GM19351 (cell line): ENCODE measurements around the gene GET4.
"Not testable (repeated sequence)": the region's sequence is repeated elsewhere in the genome, so short reads cannot be mapped to it uniquely, and the experiment has no call there.

Experiments used
- ATAC-seq: cut with Tn5 transposase; IDR thresholded peaks from one replicate; pipeline ENCODE4 v1.9.1; 2021; ENCODE audit warnings: mild to moderate bottlenecking, moderate library complexity; ENCODE audit not compliant: unreplicated experiment

The GET4 gene

GRCh38 chr7:845091-845490 is 31.3 kb upstream of the GET4 start:
- ATAC-seq = no peak

DNA sequence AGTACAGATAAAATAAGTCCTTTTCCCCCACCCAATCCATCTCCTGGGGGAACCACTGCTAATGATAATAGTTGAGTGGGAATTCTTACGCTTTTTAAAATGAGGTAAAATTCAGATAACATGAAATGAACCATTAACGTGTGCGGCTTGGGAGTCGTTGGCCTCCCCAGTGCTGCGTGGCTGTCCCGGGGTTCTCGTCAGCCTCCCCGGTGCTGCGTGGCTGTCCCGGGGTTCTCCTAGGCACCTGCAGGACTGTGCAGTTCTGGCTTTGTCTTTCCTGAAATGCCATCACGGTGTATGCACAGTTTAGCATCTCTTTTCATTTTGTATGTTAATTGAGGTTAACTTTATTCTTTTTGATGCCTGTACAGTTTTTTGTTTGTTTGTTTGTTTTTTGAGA is 30.6 kb upstream of the GET4 start:
- no peak for ATAC-seq

DNA sequence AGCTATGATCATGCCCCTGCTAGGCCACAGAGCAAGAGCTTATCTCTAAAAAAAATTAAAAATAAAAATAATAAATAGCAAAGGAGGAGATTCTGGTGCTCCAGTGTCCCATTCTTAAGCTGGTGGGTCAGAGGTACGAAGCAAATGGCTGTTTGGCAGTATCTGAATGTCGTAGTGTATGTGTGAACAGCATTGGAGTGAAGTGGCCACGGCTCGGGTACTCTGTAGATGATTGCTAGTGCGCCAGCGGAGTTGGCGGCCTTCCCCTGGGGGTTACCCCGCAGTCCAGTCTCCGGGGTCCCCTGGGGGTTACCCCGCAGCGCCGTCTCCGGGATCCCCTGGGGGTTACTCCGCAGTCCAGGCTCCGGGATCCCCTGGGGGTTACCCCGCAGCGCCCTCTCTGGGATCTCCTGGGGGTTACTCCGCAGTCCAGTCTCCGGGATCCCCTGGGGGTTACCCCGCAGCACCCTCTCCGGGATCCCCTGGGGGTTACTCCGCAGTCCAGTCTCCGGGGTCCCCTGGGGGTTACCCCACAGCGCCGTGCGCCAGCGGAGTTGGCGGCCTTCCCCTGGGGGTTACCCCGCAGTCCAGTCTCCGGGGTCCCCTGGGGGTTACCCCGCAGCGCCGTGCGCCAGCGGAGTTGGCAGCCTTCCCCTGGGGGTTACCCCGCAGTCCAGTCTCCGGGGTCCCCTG is 29.2 kb upstream of the GET4 start:
- ATAC-seq = not testable (repeated sequence)

DNA sequence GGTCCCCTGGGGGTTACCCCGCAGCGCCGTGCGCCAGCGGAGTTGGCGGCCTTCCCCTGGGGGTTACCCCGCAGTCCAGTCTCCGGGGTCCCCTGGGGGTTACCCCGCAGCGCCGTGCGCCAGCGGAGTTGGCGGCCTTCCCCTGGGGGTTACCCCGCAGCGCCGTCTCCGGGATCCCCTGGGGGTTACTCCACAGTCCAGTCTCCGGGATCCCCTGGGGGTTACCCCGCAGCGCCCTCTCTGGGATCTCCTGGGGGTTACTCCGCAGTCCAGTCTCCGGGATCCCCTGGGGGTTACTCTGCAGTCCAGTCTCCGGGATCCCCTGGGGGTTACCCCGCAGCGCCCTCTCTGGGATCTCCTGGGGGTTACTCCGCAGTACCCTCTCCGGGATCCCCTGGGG is 28.6 kb upstream of the GET4 start:
- ATAC-seq = not testable (repeated sequence)

GRCh38 chr7:849145-849544 is 27.2 kb upstream of the GET4 start:
- no peak for ATAC-seq

DNA sequence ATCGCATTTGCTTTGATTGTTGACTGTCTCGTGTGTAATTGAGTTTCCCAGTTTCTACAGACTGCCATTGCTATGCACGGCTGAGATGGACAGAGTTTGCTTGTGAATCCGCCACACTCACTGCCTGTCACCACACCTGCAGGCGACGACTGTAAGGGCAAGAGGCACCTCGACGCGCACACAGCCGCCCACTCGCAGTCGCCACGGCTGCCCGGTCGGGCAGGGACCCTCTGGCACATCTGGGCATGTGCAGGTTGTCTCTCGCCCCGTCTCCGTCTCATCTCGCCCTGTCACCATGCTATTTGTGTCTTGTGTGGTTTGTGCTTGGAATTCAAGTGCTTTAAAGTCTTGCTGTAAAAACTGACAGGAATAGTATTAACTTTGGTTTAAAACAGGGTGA is 26.6 kb upstream of the GET4 start:
- no peak for ATAC-seq

DNA sequence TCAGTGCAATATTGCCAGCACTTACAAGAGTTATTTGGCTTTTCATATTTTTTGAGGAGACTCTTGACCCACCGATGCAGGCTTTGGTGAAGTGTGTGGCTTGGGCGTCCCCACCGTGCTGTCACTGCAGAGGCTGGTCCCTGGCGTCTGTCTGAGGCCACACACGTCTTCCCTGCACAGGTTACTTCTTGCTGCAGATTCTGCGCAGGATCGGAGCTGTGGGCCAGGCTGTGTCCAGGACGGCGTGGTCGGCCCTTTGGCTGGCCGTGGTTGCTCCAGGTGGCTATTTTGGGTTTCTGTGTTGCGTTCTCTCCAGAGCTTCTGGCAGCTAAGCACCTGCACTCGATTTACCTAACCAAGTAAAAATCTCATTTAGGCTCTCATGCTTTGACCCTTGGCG is 25.1 kb upstream of the GET4 start:
- ATAC-seq = no peak

GRCh38 chr7:853366-854117 is 22.8 kb upstream of the GET4 start:
- no peak for ATAC-seq

GRCh38 chr7:854118-854775 is 22.1 kb upstream of the GET4 start:
- no peak for ATAC-seq

DNA sequence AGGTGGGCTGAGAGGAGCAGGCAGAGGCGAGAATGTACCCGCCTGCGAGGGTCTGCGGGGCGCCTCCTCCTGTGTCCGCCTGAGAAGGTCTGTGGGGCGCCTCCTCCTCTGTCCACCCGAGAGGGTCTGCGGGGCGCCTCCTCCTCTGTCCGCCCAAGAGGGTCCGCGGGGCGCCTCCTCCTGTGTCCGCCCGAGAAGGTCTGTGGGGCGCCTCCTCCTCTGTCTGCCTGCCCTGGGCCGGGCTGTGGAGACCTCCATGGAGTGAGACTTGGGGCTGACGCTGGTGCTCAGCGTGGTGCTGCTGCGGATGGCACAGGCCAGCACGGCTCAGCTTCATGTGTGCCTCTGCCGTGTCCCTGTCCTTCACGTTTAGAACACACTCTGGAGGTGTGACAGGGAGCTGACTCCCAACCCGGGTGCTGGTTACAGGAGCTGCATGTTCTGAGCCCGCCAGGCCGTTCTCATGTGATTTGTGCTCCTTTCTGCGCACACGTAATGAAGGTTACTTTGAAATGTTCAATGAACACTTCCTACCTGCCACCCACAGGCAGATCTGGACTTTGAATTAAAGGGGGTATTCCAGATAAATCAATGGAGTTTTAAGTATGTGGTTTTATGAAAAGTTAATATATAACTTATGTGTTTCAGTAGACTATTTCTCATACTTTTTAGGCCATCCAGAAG is 20.5 kb upstream of the GET4 start:
- ATAC-seq = no peak

DNA sequence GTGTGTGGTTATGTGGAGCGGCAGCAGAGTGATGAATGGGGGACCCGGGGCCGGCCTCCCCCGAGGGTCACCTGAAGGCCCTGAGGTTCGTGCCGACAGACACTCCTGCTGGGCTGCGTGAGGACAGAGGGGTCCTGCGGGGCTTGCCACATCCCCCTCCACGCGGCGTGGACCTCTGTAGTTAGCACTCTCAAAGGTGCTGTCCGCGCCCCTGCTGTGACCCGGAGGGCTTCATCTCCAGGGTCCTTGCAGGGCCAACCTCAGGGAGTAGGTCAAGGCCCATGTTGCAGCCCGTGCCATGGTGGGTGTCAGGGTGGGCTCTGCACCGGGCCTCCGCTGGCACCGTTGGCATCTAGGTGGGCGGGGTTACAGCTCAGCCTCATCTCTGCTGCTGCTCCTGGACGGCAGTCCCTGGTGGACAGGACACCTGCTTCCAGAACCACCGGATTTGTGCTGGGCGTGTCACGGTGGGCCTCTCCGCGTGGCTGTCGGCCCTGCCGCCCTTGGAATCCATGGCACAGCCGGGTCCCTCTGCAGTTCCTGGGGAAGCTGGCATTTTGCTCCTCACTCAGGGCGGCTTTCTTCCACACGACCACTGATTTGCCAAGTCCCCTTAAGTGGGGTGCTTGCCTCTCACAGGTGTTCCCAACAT is 19.8 kb upstream of the GET4 start:
- ATAC-seq = no peak

GRCh38 chr7:857661-858060 is 18.7 kb upstream of the GET4 start:
- no peak for ATAC-seq

GRCh38 chr7:859359-860030 is 16.9 kb upstream of the GET4 start:
- no peak for ATAC-seq

- ATAC-seq = no peak
Measured at GRCh38 chr7:860149-860548, 16.2 kb upstream of the GET4 start.

DNA sequence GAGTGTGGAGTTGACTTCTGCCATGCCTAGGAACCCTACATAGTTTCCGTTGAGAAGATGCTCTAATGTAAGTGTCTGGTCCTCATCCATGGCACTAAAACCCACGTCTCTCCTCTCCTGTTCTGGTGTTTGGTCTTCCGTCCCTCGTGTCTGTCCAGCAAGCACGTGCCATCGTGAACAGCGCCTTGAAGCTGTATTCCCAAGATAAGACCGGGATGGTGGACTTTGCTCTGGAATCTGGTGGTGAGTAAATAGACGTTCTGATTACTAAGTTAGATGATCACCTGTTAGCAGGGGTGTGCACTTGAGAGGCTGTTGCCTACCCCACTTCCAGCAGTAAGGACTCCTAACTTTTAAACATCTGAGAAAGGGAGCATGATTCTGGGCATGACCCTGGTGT is 15.1 kb upstream of the GET4 start:
- ATAC-seq = no peak

DNA sequence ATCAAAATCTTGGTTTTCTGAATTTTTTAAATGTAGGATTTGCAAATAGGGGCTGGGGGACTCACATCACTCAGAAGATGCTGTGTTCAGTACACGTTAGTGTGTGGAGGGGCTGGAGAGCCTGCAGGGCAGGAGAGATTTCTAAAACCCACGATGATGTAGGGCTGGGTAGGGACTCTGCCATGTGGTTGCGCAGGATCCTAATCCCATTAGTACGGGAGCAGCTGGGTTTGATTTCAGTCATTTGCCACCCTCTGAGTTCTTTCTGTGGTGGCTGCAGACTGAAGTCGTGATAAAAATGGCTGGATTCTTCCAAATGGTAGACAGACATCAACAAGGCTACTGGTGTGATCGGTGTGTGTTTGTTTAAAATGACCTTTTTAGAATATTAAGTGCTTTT is 14.2 kb upstream of the GET4 start:
- ATAC-seq = no peak

DNA sequence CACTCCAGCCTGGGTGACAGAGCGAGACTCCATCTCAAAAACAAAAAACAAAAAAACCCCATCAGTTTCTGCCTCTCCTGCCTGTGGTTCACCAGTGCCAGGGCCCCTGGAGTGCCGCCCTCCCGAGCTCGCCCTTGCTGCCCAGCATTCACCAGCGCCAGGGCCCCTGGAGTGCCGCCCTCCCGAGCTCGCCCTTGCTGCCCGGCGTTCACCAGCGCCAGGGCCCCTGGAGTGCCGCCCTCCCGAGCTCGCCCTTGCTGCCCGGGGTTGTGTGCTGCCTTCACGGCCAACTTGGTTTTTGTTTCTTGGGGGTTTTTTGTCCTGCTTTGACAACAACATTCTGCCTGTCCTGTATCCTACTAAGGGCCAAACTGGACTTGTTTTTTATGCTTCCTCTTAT is 13.2 kb upstream of the GET4 start:
- no peak for ATAC-seq

GRCh38 chr7:865921-866320 is 10.4 kb upstream of the GET4 start:
- ATAC-seq = no peak

- ATAC-seq = no peak
Measured at GRCh38 chr7:867001-867405, 9.4 kb upstream of the GET4 start.

DNA sequence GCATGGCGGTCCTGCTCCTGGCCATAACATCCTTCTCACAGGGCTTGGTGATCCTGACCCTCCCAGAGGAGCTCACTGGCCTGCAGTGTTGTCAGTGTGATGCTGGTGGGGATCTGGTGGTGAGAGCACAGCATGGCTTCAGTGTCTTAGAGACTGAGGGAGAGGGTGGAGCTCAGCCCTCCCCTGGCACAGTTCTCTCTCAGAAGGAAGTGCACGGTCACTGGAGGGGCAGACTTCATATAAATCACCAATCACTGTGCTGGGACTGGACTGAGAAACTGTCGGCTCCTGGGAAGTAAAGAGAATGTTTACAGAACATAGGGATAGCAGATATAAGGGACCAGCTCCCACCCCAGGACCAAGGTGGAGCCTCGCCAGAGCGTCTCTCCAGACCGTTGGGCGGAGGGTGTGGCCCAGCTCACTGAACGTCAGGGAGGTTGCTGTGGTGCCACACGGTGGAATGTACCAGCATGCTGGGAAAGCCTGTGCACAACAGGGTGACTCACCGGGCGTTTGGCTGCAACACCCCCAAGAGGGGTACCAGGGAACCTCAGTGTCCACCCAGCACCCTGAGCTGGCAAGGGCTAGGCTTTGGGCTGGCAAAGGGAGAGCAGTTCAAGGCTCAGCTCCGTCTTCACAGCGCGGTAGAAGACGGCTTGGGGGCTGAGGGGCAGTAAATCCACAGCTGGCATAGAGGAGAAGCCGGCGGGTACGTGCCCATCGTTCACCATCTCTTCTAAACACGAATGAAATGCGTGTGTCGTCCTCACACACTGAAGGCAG is 8.8 kb upstream of the GET4 start:
- no peak for ATAC-seq
